Measurements from ENCODE around the gene CDK5RAP2.

Gene CDK5RAP2

GRCh38 chr9:120360510-120360909, 219.5 kb downstream of the CDK5RAP2 start:
- H2AFZ ChIP-seq (ENCODE audit: low read depth, low read length): no peak overlapping the region
- no peaks in the 10 kb centered on the region for H3K9me3 ChIP-seq (ENCODE audit: insufficient read depth, low read length, severe bottlenecking)
- H3K4me3 ChIP-seq (ENCODE audit: low read depth in 1 of 2, low read length in 2 of 2): no peak overlapping the region
- no peaks in the 10 kb centered on the region for H3K4me1 ChIP-seq (ENCODE audit: insufficient read depth, low read length)
- H3K27me3 ChIP-seq (ENCODE audit: insufficient read depth, low read length, poor library complexity): peaks cover 2% of the 10 kb centered on the region
- no peak for ATAC-seq (ENCODE audit: insufficient read depth, low read depth)
- no peak overlapping the region for H3K27ac ChIP-seq (ENCODE audit: low read length)
- DNase-seq: no peak
- no peaks in the 10 kb centered on the region for H4K20me1 ChIP-seq (ENCODE audit: insufficient read depth, low read length)
- H3K9ac ChIP-seq (ENCODE audit: low read depth, low read length): no peak overlapping the region
- TF ChIP-seq EZH2 (IDR thresholded peaks at IDR 0.05; ENCODE audit: borderline replicate concordance, low read depth, low read length, severe bottlenecking): no peak
- TF ChIP-seq, protein P1, sequence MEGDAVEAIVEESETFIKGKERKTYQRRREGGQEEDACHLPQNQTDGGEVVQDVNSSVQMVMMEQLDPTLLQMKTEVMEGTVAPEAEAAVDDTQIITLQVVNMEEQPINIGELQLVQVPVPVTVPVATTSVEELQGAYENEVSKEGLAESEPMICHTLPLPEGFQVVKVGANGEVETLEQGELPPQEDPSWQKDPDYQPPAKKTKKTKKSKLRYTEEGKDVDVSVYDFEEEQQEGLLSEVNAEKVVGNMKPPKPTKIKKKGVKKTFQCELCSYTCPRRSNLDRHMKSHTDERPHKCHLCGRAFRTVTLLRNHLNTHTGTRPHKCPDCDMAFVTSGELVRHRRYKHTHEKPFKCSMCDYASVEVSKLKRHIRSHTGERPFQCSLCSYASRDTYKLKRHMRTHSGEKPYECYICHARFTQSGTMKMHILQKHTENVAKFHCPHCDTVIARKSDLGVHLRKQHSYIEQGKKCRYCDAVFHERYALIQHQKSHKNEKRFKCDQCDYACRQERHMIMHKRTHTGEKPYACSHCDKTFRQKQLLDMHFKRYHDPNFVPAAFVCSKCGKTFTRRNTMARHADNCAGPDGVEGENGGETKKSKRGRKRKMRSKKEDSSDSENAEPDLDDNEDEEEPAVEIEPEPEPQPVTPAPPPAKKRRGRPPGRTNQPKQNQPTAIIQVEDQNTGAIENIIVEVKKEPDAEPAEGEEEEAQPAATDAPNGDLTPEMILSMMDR (IDR thresholded peaks at IDR 0.05; ENCODE audit: borderline replicate concordance, extremely low read depth, low read length, poor library complexity, severe bottlenecking): no peak
- no peaks in the 10 kb centered on the region for H3K36me3 ChIP-seq (ENCODE audit: insufficient read depth, low read length)
- no peak overlapping the region for H3K4me2 ChIP-seq (ENCODE audit: insufficient read depth, low read length)
- H3K79me2 ChIP-seq (ENCODE audit: insufficient read depth, low read length): no peaks in the 10 kb centered on the region

DNA sequence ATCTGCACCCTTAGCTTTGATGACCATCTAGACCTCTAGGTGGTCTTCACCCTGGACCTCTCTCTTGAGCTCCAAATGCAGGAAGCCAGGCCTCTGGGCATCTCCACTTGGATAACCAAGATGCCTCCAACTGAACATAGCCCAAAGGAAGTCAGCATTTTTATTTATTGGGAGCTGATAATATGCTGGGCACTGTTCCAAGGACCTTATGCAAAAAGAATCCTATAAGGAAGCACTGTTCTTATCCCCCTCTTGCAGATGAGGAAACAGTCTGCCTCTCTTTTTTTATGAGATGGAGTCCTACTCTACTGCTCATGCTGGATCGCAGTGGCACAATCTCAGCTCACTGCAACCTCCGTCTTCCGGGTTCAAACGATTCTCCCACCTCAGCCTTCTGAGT, 219.9 kb downstream of the CDK5RAP2 start:
- H3K79me2 ChIP-seq (ENCODE audit: insufficient read depth, low read length): no peaks in the 10 kb centered on the region
- H3K9ac ChIP-seq (ENCODE audit: low read depth, low read length): no peak overlapping the region
- ATAC-seq (ENCODE audit: insufficient read depth, low read depth): no peak
- no peaks in the 10 kb centered on the region for H3K36me3 ChIP-seq (ENCODE audit: insufficient read depth, low read length)
- H3K4me2 ChIP-seq (ENCODE audit: insufficient read depth, low read length): no peak overlapping the region
- TF ChIP-seq EZH2 (IDR thresholded peaks at IDR 0.05; ENCODE audit: borderline replicate concordance, low read depth, low read length, severe bottlenecking): no peak
- TF ChIP-seq, protein P1 (IDR thresholded peaks at IDR 0.05; ENCODE audit: borderline replicate concordance, extremely low read depth, low read length, poor library complexity, severe bottlenecking): no peak
- no peak overlapping the region for H3K4me3 ChIP-seq (ENCODE audit: low read depth in 1 of 2, low read length in 2 of 2)
- H3K27ac ChIP-seq (ENCODE audit: low read length): no peak overlapping the region
- peaks cover 2% of the 10 kb centered on the region for H3K27me3 ChIP-seq (ENCODE audit: insufficient read depth, low read length, poor library complexity)
- no peaks in the 10 kb centered on the region for H4K20me1 ChIP-seq (ENCODE audit: insufficient read depth, low read length)
- H3K9me3 ChIP-seq (ENCODE audit: insufficient read depth, low read length, severe bottlenecking): no peaks in the 10 kb centered on the region
- H3K4me1 ChIP-seq (ENCODE audit: insufficient read depth, low read length): no peaks in the 10 kb centered on the region
- no peak for DNase-seq
- H2AFZ ChIP-seq (ENCODE audit: low read depth, low read length): no peak overlapping the region

GRCh38 chr9:120358877-120359276, 221.1 kb downstream of the CDK5RAP2 start:
- H4K20me1 ChIP-seq (ENCODE audit: insufficient read depth, low read length): no peaks in the 10 kb centered on the region
- no peak for DNase-seq
- no peak for TF ChIP-seq EZH2 (IDR thresholded peaks at IDR 0.05; ENCODE audit: borderline replicate concordance, low read depth, low read length, severe bottlenecking)
- TF ChIP-seq, protein P1 (IDR thresholded peaks at IDR 0.05; ENCODE audit: borderline replicate concordance, extremely low read depth, low read length, poor library complexity, severe bottlenecking): no peak
- no peaks in the 10 kb centered on the region for H3K4me1 ChIP-seq (ENCODE audit: insufficient read depth, low read length)
- H3K27me3 ChIP-seq (ENCODE audit: insufficient read depth, low read length, poor library complexity): peaks cover 2% of the 10 kb centered on the region
- H3K9ac ChIP-seq (ENCODE audit: low read depth, low read length): no peak overlapping the region
- no peaks in the 10 kb centered on the region for H3K36me3 ChIP-seq (ENCODE audit: insufficient read depth, low read length)
- ATAC-seq (ENCODE audit: insufficient read depth, low read depth): no peak
- no peak overlapping the region for H2AFZ ChIP-seq (ENCODE audit: low read depth, low read length)
- H3K4me3 ChIP-seq (ENCODE audit: low read depth in 1 of 2, low read length in 2 of 2): no peak overlapping the region
- no peaks in the 10 kb centered on the region for H3K79me2 ChIP-seq (ENCODE audit: insufficient read depth, low read length)
- no peaks in the 10 kb centered on the region for H3K9me3 ChIP-seq (ENCODE audit: insufficient read depth, low read length, severe bottlenecking)
- no peak overlapping the region for H3K27ac ChIP-seq (ENCODE audit: low read length)
- H3K4me2 ChIP-seq (ENCODE audit: insufficient read depth, low read length): no peak overlapping the region

GRCh38 chr9:120353506-120353905, 226.5 kb downstream of the CDK5RAP2 start:
- ATAC-seq (ENCODE audit: insufficient read depth, low read depth) (no peak), DNase-seq (no peak)
- H3K36me3 ChIP-seq (ENCODE audit: insufficient read depth, low read length): no peaks in the 10 kb centered on the region
- no peak overlapping the region for H2AFZ ChIP-seq (ENCODE audit: low read depth, low read length)
- TF ChIP-seq EZH2 (IDR thresholded peaks at IDR 0.05; ENCODE audit: borderline replicate concordance, low read depth, low read length, severe bottlenecking): no peak
- TF ChIP-seq, protein P1 (IDR thresholded peaks at IDR 0.05; ENCODE audit: borderline replicate concordance, extremely low read depth, low read length, poor library complexity, severe bottlenecking): no peak
- no peak overlapping the region for H3K27ac ChIP-seq (ENCODE audit: low read length)
- no peaks in the 10 kb centered on the region for H3K27me3 ChIP-seq (ENCODE audit: insufficient read depth, low read length, poor library complexity)
- H3K79me2 ChIP-seq (ENCODE audit: insufficient read depth, low read length): no peaks in the 10 kb centered on the region
- H3K9ac ChIP-seq (ENCODE audit: low read depth, low read length): no peak overlapping the region
- H4K20me1 ChIP-seq (ENCODE audit: insufficient read depth, low read length): no peaks in the 10 kb centered on the region
- no peaks in the 10 kb centered on the region for H3K4me1 ChIP-seq (ENCODE audit: insufficient read depth, low read length)
- no peak overlapping the region for H3K4me2 ChIP-seq (ENCODE audit: insufficient read depth, low read length)
- H3K9me3 ChIP-seq (ENCODE audit: insufficient read depth, low read length, severe bottlenecking): no peaks in the 10 kb centered on the region
- no peak overlapping the region for H3K4me3 ChIP-seq (ENCODE audit: low read depth in 1 of 2, low read length in 2 of 2)
